AG04450 (cell line): Measurements from ENCODE around the gene TMEM144. TPM values are rescaled to one million over a fixed set of nuclear protein-coding genes. Genes with fewer than 3 reads are reported as not detected.
"Not testable (repeated sequence)": the region's sequence is repeated elsewhere in the genome, so short reads cannot be mapped to it uniquely, and the experiment has no call there.

ENCODE experiments used
- CTCF ChIA-PET: fragments of 300-600, 350-600 bp; formaldehyde crosslinking; extraction: SDS; loops from one replicate; lab custom pipeline; 2022; ENCODE audit warnings: antibody characterized with exemption, inconsistent platforms; lab: Charles Lee
- POLR2A ChIA-PET: fragments of 350-600 bp; formaldehyde crosslinking; extraction: SDS; loops from one replicate; lab custom pipeline; 2021; ENCODE audit warnings: antibody characterized with exemption, inconsistent platforms; lab: Yijun Ruan, JAX
- DNase-seq: peaks from one replicate; pipeline ENCODE4 v3.0.0-alpha.2; 2011; ENCODE audit warnings: low read depth, low spot score
- H3K27ac ChIP-seq: one replicate; pipeline ENCODE4 v1.5.1; 2012; ENCODE audit warnings: low read depth, low read length, control low read depth
- H3K27me3 ChIP-seq: one replicate; pipeline ENCODE4 v1.6.0; 2012; ENCODE audit warnings: low read length; ENCODE audit not compliant: control insufficient read depth, insufficient read depth
- H3K4me3 ChIP-seq: 2 replicates; pipeline ENCODE4 v1.5.1; 2011; ENCODE audit warnings: mild to moderate bottlenecking, low read depth, low read length, control low read depth
- H3K9me3 ChIP-seq: 2 replicates; pipeline ENCODE4 v1.5.1; 2012; ENCODE audit warnings: low read length; ENCODE audit not compliant: control insufficient read depth, insufficient read depth
- polyA plus RNA-seq: library from polyadenylated mRNA; depleted of rRNA; stranded (reverse); fragments of >200 nt; gene quantifications from 2 replicates; pipeline ENCODE4 v1.2.3, GENCODE V29; 2011
- TF ChIP-seq, protein P1 (sequence below): IDR thresholded peaks from 2 replicates; pipeline ENCODE4 v1.5.1; 2011; ENCODE audit warnings: low read depth, low read length, control low read depth, inconsistent platforms

TMEM144 gene
- polyA plus RNA-seq, 1 experiment, result 0.82 TPM

DNA sequence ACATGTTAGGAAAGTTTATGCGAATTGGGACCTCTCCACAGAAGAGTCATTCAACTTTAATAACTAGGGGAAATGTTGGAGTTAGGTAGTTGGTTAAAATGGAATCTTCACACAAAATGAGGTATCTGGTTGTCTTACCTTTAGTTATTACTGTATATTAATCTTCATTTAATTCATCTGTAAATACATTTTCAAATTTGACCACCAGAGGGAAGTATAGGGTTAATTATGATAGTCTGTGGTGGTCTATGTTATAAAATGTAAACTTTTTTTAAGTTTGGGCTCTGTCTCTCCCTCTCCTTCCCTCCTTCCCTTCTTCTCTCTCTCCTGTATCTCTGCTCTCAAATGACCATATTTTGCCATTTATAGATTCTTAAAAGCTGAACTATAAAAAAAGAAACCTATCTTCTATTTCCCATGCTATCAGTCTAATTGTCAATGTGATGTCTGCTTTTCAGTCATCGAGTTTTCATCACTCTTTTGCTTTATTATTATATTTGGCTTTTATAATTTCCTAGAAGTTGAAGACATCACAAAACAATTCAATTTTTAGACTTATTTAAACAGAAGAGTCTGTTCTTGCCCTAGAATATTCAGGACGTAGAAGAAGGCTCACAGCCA lies 49.8 kb downstream of the TMEM144 start:
- Histone ChIP-seq H3K27ac (no peak overlapping the region), H3K4me3 (no peak overlapping the region), H3K9me3 (no peaks in the 10 kb centered on the region), H3K27me3 (no peaks in the 10 kb centered on the region)
- ChIA-PET CTCF (interaction anchor here (0.6 to 4.0 kb wide), 30 partner anchors 9 to 450 kb away, joined by 3 to 92 read pairs (median 4); partner anchors contain the start of gene C4orf46), POLR2A (no interaction called here)
- TF ChIP-seq, protein P1, sequence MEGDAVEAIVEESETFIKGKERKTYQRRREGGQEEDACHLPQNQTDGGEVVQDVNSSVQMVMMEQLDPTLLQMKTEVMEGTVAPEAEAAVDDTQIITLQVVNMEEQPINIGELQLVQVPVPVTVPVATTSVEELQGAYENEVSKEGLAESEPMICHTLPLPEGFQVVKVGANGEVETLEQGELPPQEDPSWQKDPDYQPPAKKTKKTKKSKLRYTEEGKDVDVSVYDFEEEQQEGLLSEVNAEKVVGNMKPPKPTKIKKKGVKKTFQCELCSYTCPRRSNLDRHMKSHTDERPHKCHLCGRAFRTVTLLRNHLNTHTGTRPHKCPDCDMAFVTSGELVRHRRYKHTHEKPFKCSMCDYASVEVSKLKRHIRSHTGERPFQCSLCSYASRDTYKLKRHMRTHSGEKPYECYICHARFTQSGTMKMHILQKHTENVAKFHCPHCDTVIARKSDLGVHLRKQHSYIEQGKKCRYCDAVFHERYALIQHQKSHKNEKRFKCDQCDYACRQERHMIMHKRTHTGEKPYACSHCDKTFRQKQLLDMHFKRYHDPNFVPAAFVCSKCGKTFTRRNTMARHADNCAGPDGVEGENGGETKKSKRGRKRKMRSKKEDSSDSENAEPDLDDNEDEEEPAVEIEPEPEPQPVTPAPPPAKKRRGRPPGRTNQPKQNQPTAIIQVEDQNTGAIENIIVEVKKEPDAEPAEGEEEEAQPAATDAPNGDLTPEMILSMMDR, result peak; percentile 35
- no peak for DNase-seq

DNA sequence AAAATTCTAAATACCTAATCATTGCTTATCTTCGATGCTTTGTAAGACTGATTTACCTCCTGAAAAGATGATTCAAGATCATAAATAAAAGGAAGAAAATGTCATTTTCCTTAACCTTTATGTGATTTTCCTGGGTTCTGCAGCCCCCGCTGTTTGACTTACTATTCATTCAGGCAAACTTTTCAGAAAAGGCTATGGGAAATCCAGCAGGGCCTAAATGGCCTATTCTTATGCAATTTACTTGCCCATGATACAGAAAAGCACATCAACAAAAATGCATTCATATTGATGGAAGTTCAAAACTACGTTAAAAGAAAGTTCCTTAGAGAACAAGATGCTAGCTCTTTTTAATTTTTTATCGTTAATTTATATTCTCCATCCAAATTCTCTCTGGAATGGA lies 51.2 kb downstream of the TMEM144 start:
- Histone ChIP-seq H3K9me3 (no peaks in the 10 kb centered on the region), H3K27me3 (no peaks in the 10 kb centered on the region), H3K27ac (no peak overlapping the region), H3K4me3 (no peak overlapping the region)
- no peak for DNase-seq
- TF ChIP-seq, protein P1, result no peak
- CTCF ChIA-PET, result interaction anchor here (1.0 to 4.0 kb wide), 9 partner anchors 10 to 410 kb away, joined by 3 to 92 read pairs (median 5); partner anchors contain the start of gene C4orf46
- POLR2A ChIA-PET, result no interaction called here

DNA sequence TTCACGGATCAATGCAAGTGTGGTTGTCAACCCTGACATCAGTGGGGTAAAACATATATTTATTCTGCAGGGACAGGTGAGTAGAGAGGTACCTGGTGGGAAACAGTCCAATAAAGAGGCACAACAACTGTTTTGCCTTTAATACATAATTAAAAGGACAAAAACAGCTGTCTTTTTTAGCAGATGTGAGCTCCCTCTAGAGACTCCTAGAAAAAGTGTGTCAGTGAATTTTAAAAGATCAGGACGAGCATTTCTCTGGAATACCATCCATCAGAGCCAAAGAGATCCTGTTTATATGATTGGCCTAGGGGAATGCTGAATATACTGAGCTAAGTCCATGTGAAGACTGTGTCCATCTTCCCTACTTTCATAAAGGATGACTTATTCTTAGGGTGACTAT lies 58.3 kb downstream of the TMEM144 start:
- no peak overlapping the region for H3K27ac ChIP-seq
- POLR2A ChIA-PET, result no interaction called here
- H3K9me3 ChIP-seq, result no peaks in the 10 kb centered on the region
- DNase-seq, result no peak
- TF ChIP-seq, protein P1, result 0 out of 2 replicates have a peak, but pooled peaks have one; percentile 14
- CTCF ChIA-PET, result interaction anchor here (1.1 to 1.9 kb wide), 4 partner anchors 8 to 46 kb away, joined by 3 to 9 read pairs (median 4); no protein-coding TSS in a partner anchor
- no peaks in the 10 kb centered on the region for H3K27me3 ChIP-seq
- H3K4me3 ChIP-seq, result no peak overlapping the region

DNA sequence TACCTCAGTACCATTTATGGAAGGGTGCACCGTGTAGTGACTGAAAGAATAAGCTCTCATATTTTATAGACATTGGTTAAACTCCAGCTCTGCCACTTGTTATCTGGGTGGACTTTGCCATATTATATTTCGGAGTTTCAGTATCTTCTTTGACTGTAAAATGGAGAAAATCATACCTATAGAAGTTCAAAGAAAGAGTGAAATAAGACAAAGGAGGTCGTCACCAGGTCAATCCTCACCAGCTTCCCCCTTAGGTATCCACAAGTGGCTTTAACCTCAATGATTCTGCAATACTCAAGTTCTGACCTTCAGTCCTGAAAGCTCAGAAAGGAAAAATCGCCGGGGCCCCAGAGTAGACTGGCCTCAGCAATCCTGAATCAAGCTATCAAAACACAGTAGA lies 64.3 kb downstream of the TMEM144 start:
- Histone ChIP-seq H3K27me3 (no peaks in the 10 kb centered on the region), H3K27ac (no peak overlapping the region), H3K9me3 (no peaks in the 10 kb centered on the region), H3K4me3 (no peak overlapping the region)
- CTCF ChIA-PET, result interaction anchor here (1.0 to 2.6 kb wide), 5 partner anchors 14 to 350 kb away, joined by 3 to 12 read pairs (median 5); no protein-coding TSS in a partner anchor
- TF ChIP-seq, protein P1, result no peak
- POLR2A ChIA-PET, result no interaction called here
- no peak for DNase-seq

DNA sequence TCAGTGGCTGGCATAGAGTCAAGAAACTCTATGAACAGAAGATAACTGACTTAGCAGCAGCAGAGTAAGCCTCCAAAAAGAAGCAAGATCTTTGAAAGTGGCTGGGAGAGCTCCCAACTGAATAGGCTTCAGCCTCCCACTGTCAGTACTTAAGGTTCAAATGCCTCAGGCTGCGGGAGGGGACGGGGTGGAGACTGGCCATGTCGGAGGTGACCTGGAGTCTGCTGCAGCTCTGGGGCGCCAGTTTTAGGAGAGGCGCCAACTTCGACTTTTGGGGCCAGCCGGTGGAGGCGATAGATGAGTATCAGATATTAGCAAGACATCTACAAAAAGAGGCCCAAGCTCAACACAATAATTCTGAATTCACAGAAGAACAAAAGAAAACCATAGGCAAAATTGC lies 67.3 kb downstream of the TMEM144 start:
- Histone ChIP-seq H3K9me3 (no peaks in the 10 kb centered on the region), H3K27ac (no peak overlapping the region), H3K27me3 (no peaks in the 10 kb centered on the region), H3K4me3 (no peak overlapping the region)
- TF ChIP-seq, protein P1, result no peak
- CTCF ChIA-PET, result no interaction called here
- no peak for DNase-seq
- POLR2A ChIA-PET, result interaction anchor here (0.7 kb wide), 1 partner anchor 62 kb away, joined by 3 read pairs; no protein-coding TSS in a partner anchor

DNA sequence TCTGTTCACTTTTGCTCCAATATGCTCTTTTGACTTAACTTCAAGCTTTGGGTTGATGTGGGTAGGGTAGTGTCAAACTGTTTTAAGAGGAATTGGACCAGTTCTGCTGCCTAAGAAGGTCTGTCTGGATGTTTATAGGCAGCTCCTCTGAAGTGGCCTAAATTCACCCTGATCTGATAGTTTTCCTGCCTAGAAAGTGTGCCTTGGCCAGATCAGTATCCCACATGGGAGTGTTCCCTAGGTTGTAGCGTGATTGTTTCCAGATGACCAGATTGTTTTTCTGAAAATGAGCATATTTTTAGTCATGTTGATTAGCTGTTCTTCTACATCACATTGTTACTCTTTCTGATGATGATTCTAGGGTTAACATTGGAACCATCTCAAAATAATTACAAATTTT lies 68.8 kb downstream of the TMEM144 start:
- CTCF ChIA-PET, POLR2A ChIA-PET, H3K4me3 ChIP-seq, H3K9me3 ChIP-seq, DNase-seq, H3K27me3 ChIP-seq, H3K27ac ChIP-seq: not testable (repeated sequence)
